Measurements from ENCODE around the gene NBEA.

NBEA gene

GRCh38 chr13:35378939-35379338 is 436.9 kb downstream of the NBEA start:
- DNase-seq (ENCODE audit: extremely low spot score) = no peak
- CTCF ChIA-PET = no interaction called here
- TF ChIP-seq CTCF (IDR thresholded peaks at IDR 0.05; ENCODE audit: control extremely low read depth, extremely low read depth, low read depth, missing control alignments) = no peak
- POLR2A ChIA-PET = no interaction called here

GRCh38 chr13:35379663-35380062 is 437.6 kb downstream of the NBEA start:
- no peak for TF ChIP-seq CTCF (IDR thresholded peaks at IDR 0.05; ENCODE audit: control extremely low read depth, extremely low read depth, low read depth, missing control alignments)
- no peak for DNase-seq (ENCODE audit: extremely low spot score)
- POLR2A ChIA-PET = no interaction called here
- CTCF ChIA-PET = no interaction called here

GRCh38 chr13:35387682-35388250 is 445.7 kb downstream of the NBEA start:
- DNase-seq (ENCODE audit: extremely low spot score) = no peak
- ChIA-PET CTCF (no interaction called here), POLR2A (no interaction called here)
- no peak for TF ChIP-seq CTCF (IDR thresholded peaks at IDR 0.05; ENCODE audit: control extremely low read depth, extremely low read depth, low read depth, missing control alignments)

- POLR2A ChIA-PET = no interaction called here
- CTCF ChIA-PET = no interaction called here
- TF ChIP-seq CTCF (IDR thresholded peaks at IDR 0.05; ENCODE audit: control extremely low read depth, extremely low read depth, low read depth, missing control alignments) = no peak
- no peak for DNase-seq (ENCODE audit: extremely low spot score)
Measured at GRCh38 chr13:35388441-35389355, 446.6 kb downstream of the NBEA start.

GRCh38 chr13:35389535-35389934 is 447.5 kb downstream of the NBEA start:
- no peak for DNase-seq (ENCODE audit: extremely low spot score)
- POLR2A ChIA-PET = no interaction called here
- CTCF ChIA-PET = no interaction called here
- TF ChIP-seq CTCF (IDR thresholded peaks at IDR 0.05; ENCODE audit: control extremely low read depth, extremely low read depth, low read depth, missing control alignments) = no peak

GRCh38 chr13:35392768-35393167 is 450.7 kb downstream of the NBEA start:
- DNase-seq (ENCODE audit: extremely low spot score) = no peak
- ChIA-PET CTCF (no interaction called here), POLR2A (no interaction called here)
- TF ChIP-seq CTCF (IDR thresholded peaks at IDR 0.05; ENCODE audit: control extremely low read depth, extremely low read depth, low read depth, missing control alignments) = no peak

All from GM10248 (cell line).